Activated T-cell treated with anti-CD3 and anti-CD28 coated beads for 1 hour (primary cell): ENCODE measurements around the gene PRKN.

Source experiments
- DNase-seq: peaks from one replicate; pipeline ENCODE4 v3.0.0-alpha.2; 2020; ENCODE audit warnings: low read depth

Gene PRKN

DNA sequence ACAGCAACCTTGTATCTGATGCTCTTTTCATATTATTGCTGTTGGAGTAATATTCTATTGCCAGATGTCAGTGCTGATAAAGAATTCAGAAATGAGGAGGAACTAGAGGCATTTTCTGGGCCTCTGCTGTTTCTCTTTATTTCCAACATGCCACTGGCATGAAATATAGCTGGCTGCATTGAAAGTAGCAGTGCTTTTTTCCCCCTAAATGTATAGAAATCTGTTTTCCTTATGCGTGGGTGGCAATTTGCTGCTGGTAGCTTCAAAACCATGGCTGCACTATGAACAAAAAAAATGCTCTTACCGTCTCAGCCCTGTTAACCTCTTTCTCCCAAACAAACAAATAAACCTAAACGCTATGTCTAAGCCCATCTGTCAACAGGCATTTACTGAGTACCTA lies 1011.4 kb downstream of the PRKN start:
- DNase-seq = no peak

DNA sequence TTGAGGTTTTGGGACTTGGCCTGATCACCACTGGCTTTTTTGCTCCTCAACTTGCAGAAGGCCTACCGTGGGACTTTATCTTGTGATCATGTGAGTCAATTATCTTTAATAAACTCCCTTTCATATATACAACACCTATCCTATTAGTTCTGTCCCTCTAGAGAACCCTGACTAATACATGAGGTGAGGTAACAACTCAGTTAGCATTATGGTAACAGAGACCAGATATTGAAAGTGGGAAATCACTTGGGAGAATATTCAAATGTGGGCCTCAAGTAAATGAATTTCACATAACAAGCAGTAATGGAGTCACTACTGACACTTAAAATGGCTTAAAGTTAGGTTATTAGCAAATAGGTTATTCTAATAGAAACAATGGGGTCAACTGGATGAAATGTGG lies 1015.6 kb downstream of the PRKN start:
- DNase-seq = no peak

DNA sequence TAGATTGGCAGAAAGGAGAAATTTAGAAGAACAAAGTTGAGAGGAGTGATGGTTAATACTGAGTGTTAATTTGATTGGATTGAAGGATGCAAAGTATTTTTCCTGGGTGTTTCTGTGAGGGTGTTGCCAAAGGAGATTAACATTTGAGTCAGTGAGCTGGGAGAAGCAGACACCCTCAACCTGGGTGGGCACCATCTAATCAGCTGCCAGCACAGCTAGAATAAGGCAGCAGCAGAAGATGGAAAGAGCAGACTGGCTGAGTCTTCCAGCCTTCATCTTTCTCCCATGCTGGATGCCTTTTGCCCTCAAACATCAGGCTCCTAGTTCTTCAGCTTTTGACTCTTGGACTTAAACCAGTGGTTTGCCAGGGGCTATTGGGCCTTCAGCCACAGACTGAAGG lies 1016.1 kb downstream of the PRKN start:
- no peak for DNase-seq

DNA sequence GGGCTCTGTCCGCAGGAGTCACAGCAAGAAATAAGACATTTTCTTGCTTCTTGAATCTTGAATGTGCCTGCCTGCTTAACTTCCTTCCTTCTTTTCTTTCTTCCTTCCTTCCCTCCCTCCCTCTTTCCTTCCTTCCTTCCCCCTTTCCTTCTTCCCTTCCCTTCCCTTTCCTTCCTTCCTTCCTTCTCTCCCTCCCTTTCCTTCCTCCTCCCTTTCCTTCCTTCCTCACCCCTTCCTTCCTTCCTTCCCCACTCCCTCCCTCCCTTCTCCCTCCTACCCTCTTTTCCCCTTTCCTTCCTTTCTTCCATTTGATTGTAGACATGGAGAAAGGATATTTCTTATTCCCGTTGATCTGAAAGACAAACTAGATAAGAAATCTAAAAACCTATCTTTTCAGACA lies 1016.9 kb downstream of the PRKN start:
- no peak for DNase-seq

DNA sequence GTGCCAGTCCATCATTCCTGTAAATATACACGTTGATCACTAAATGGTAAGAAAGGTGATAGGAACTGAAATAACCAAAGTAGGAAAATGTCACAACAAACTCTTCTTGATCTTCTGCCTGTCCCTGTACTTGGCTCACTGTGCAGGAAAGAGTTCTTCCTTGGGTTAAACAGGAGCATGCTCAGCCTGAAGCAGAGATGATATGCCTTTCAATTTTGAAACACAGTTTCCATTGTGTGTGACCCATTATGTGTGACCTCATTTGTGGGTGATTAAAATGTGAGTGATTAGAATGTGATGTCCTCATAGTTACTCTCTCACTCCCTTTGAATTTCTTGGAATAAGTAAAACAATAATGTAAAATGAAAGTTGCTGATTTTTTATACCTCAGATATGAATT lies 1026.5 kb downstream of the PRKN start:
- no peak for DNase-seq

DNA sequence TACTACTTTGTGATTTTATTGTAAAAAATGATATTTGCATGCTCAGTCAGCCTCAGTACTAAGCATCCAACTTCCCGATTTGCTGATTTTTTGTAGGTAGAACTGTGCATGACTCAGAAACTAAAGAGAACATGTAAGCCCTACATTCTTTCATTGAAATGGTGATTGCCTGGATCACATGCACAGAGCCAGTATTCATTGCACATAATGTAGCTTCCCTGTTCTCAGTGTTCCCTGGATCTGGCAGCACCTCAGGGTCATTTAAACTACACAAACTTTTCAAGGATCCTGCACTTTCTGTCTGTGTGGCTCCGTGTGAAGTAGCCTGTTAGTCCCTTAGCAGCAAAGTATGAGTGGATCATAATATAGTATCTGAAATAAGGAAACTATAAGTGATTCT lies 1030.8 kb downstream of the PRKN start:
- no peak for DNase-seq

DNA sequence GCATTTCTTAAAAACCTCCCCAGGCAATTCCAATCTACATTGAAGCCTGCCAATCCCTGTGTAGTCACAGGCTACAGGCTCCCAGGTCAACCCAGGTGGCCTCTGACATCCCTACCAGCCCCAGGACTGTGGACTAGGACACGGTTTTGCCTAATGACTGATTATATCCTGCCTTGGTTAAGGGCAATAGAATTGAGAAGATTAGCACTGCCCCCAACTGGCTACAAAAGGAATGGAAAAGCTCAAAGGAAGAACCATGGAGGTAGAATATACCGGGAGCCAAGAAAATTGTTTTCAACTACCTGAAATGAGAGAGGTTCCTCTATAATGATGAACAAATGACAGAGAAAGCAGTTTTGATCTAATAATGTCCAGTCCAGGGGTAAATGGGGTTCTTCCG lies 1032.6 kb downstream of the PRKN start:
- DNase-seq = no peak

DNA sequence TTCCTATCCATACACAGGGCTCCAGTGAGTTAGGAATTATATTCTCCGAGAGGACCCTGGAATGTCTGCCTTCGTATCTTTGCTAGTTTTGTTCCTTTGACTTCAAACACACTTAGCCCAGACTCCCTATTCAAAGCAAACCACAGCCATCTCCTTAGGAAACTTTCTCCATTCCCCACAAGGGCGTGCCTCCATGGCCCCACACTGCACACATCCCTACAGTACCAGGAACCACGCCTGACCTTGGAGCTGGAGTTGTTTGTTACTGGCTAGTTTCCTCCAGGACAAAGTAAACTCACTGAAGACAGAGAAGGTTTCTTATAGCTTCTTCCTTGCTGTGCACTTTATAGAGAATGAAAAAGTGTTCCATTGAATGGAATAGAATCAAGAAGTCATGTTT lies 1040.9 kb downstream of the PRKN start:
- no peak for DNase-seq

DNA sequence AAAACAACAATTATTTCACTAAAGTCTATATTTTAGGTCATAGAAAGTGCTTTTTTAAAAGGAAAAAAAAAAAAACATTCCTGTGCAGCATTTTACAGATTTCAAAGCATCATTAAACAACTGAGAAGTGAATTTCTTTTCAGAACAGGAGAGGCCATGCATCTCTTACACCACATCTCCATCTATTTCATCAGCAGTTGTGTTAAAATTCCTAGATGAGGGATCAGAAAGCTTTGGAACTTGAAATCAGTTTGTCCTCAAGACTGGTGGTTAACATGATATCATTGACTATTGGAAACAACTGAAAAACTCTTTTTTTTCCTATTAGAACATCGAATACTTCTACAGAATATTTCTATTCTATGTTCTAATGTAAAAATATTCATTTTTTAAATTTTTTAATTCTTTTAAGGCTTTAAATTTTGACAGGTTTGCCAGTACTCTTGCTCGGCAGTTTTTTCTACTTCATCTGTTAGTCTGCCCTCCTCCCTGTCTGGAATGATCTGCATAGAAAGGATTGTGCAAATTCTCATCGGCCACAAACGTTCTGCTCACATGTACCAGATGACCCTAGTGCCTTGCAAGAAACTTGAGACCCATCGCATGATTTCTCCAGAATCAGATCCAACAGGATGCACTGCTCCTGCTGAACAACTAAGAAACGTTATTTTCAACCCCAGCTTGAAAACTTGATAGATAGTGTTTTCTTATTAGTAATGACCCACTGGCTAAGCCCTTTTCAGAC lies 1042.7 kb downstream of the PRKN start:
- DNase-seq = no peak

DNA sequence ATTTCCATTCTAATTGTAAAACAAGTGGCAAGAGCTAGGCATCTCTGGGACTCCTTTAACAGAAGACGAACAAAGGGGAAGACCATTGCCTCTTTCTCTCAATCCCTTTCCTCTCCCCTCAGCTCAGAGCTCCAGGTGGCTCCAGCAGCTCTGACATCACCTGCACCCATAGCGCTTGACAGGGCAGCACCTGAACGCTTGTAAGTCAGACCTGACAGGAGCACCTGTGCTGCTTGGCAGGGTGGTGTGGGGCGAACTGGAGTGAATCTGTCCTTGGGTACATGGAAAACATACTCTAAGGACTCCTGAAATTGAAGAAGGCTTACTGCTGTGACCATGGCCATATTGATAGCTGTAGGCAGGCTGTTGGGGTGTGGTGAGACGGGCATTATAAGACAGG lies 1044.2 kb downstream of the PRKN start:
- DNase-seq = no peak

DNA sequence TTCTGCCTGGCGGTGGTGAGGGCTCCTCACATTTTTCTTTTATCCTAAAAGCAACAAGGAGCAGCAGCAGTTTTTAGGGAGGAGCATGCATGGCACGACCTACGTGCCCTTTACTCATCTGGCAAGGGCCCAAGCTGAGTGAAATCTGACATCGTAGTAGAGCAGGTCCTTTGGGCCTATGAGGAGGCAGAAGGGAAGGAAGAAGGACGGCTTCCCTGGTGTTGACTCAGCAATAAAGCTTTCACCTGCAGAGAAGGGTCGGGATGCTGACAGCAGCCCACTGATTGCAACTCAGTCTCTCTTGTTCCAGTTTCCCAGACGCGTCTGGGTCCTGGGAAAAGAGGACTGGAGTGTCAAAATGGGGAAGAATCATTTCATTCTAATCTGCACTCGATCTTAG lies 1044.6 kb downstream of the PRKN start:
- no peak for DNase-seq

DNA sequence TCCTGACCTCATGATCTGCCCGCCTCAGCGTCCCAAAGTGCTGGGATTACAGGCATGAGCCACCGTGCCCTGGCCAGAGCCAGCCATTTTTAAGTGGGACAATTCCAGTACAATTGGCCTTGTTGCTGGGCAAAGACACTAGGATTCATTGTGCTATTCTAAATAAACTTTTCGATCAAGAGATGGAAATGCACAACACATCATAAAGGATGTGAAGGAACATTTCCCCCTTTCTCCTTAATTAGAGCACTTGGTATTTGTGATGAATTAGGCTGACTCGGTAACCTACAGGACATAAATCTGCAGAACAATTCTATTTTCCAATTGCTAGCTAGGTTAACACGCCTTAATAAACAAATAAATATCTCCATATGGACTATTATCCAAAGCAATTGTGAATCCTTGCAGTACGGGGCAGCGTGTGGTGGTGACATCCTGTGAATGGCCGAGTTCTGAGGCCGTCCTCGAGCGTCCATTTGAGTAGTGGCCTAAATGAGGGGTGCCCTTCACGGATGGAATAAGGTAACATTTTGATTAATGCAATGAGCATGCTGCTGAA lies 1047.5 kb downstream of the PRKN start:
- DNase-seq = no peak

DNA sequence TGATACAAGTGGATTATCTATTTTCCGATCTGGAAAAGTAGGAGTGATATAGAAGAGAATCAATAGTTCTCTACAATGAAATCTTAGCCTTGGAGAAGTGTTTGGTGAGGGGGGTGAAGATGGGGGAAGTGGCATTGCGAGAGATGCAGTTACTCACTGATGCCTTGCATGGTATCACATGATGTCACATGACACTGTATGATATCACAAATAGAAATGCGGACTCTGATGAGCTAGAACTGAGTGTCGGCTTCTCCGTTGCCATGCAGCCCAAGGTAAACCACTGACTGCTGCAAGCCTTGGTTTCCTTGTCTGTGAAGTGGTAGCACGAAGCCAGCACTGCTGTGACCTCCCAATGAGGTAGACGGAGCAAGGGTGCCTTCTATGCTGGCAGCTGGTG lies 1050.4 kb downstream of the PRKN start:
- DNase-seq = no peak

DNA sequence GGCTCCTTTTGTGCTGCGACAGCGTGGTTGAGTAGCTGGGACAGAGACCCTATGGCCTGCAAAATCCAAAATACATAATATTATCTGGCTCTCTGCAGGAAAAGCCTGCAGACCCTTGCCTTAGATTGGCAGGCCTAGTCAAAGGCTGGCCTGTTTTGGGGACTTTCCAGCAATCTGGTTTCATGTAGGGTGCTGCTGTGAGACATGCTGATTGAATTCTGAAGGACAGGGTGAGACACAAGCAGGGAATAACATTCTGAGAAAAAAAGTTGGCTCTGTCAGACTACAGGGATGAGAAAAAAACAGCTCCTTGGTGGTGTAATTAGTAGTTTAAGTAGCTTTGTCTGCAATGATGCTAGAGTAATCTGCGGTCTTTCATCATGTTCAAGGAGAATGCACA lies 1051.0 kb downstream of the PRKN start:
- DNase-seq = no peak

DNA sequence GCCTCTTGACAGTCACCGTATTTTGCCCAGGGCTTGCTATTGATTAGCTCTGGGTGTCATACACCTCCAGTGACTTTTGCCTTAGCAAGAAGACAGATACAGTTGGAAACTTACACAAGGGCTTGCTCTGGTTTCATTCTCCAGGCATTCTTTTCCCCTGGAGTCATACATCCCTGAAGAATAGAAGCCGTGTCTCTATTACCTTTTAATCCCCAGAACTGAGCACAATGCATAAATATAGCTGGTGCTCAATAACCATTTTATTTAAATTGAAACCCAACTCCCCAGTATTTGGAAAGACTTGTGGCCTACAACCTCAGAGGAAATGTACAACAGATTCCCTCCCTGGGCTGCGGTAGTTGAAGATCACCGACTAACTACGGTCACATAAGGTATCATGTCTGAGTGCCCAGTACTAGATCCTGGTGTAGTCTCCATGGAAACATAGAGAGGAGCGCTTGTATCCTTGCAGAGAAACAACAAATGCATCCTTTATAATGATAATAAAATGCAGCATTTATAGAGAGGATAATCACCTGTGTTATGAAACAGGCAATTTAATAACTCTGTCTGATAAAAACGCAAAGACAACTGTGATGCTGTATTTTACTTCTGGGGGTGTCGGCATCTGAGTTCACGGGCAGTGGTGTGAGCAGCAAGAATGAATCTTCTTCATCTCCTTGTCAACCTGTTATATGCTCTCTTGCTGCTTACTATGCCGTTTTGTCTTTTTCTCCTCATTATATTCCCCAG lies 1052.5 kb downstream of the PRKN start:
- no peak for DNase-seq

DNA sequence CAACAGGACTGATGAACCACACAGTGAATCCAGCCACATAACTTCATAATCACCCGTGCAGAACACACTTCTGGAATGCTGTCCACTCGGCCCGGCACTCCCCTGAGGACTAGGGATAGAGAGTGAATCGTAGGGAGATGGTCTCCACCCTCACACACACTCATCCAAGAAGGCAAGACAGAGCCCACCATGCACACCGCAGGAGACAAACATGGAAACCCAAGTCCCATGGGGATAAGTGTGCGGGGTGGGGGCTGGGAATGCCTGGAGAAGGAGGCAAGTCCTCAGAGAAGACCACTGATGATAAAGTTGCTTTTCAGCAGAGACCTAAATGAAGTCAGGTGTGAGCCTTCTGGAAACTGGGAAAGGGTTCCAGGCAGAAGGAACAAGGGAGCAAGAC lies 1054.5 kb downstream of the PRKN start:
- no peak for DNase-seq

DNA sequence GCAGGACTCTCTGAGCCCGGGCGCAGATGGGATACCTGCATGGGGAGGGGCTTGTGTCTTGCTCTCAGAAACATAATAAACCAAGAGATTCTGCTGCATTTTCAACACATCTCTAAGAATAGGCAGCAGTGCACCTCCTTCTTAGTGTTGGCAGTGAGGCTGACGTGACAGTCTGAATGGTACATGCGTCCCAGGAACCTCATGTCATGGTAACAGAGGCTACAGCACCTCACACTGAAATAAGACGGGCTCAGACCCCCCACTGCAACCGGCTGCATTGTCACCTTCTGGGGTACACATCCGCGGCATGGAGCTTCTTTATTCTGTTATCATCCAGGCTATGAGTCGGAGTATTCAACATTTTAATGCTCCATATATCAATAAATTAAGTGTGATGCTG lies 1056.4 kb downstream of the PRKN start:
- DNase-seq = no peak

DNA sequence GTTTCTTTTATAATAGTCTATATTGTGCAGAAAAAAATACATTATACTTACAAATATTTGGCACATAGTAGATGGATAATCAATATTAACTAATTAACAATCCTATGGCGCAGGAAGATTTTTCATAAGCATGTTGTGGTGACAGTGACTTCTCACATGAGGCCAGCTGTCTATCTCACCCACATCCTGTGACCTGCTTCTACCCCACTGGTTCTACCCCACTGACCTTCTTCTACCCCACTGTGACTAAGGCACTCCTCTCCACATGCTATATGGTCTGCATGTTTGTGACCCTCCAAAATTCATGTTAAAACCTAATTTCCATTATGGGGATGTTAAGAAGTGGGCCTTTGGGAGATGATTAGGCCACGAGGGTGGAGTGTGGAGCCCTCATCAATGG lies 1058.9 kb downstream of the PRKN start:
- DNase-seq = no peak

DNA sequence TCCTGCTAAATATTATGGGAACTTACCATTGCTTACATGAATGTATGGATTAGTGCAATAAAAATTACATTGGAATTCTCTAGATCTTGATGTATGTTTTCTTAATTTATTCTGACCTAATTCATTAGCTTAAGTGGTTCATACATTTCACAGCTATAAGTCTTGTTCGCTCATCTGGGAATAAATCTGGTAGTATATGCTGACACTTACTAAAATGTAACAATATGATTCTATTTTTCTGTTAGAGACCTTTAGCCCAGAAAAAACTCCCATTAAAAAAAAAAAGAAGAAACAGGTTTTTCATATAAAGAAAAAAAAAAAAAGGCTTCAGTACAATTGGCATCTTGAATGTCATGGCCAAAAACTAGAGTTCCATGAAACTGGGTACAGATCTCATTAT lies 1059.6 kb downstream of the PRKN start:
- DNase-seq = no peak

DNA sequence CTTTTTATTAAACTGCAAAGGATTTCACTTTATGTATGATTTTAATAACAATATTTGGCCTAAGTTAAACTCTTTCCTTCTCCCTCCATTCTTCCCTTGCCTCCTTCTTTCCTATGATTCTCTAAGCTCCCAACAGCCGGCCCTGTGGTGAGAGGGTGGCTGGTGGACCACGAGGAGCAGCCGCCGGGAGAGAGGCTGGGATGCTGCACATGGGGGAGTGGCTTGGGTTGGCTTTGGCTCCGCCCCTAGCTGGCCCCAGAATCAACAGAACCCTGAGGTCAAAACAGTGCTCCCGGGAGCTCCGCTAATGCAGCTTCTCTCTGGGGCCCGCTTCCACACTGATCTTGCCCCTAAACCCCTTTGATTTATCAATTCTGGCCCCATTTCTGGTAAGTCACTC lies 1063.9 kb downstream of the PRKN start:
- no peak for DNase-seq

DNA sequence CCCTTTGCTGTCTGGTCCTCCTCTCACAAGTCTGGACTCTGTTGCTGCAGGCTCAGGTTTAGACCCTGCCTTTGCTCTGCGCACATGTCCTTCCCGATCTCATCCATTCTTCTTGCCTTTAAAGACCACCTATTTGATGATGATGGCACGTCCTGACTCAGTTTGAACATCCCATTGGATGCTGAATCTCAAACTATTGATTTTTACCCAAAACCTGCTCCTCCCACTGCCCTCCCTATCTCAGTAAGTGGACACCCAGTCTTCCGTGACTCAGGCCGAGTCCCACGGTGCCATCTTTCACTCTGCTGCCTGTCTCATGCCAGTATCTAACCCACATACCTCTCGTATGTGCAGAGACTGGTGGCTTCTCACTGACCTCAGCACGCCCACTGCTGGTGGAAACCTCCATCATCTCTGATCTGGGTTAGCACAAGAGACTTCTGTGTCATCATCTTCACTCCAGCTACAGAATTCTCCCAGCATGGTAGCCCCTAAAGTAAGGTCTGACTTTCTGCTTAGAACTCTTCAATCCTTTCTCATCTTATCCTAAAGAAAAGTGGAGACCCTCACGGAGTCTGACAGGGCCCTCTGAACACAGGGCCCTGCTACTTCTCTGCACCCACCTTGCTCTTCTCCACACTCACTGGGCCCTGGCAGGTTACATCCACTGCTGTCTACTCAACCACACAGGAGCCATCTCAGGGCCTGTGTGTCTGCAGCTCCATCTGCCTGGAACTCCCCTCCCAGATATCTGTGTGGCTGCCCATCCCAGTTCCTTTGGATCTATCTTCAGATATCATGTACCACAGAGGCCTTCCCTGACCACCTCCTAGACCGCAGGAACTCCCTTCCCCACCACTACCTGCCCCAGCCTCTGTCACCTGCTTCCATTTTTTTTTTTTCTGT lies 1066.6 kb downstream of the PRKN start:
- DNase-seq = no peak

DNA sequence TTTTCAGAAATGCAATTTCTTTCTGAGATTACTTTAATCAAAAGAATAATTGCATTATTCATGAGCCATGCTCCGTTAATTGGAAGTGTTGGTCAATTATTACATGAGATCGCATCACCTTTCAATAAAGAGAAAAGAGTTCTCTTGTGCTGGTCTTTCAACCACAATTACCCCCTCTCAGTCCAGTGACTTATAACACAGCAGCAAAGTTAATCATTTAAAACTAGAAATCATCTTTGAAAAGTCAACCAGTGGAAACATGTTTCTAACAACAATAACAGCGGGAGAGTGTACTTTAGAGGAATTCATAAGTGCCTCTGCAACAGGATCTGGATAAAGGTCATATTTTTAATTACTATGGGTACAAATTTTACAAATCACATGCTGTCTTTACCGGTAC lies 1069.4 kb downstream of the PRKN start:
- no peak for DNase-seq

DNA sequence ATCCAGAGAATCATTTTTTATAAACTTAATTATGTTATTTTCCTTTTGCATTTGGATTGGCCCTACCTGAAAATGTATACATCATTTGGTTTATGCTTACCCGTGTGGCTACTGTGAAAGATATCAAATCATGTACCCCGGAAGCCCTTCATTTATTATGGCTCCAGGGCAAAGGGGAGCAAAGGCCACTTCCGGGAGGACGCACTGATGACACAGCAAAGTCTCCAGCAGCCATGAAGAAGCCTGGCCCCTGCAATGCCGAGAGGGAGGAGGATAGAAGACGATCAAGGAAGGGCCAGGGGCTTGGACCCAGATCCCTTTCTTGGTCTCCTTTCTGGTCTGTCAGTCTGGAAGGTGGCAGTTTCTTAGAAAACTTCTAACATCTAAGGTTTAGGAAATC lies 1073.4 kb downstream of the PRKN start:
- no peak for DNase-seq
